CD8-positive, alpha-beta memory T cell (primary cell): ENCODE results near the gene ICAM2. TPM values are rescaled to one million over a fixed set of nuclear protein-coding genes. Genes with fewer than 3 reads are reported as not detected.

Source experiments
- CTCF ChIA-PET: fragments of 350-600 bp; sonication (Branson Sonifier 250); formaldehyde crosslinking; loops from one replicate; lab custom pipeline; 2021; ENCODE audit warnings: antibody characterized with exemption; lab: Charles Lee
- POLR2A ChIA-PET: fragments of 350-600 bp; sonication (Branson Sonifier 250); formaldehyde crosslinking; loops from one replicate; lab custom pipeline; 2021; ENCODE audit warnings: antibody characterized with exemption; lab: Charles Lee
- DNase-seq, 5 donors: peaks; one replicate each; pipeline versions ENCODE4 v3.0.0 to v3.0.0-alpha.2; 2020 to 2022; ENCODE audit warnings: mixed read lengths in 1 of 5
- H3K27ac ChIP-seq: one replicate; pipeline ENCODE4 v1.7.0; 2013; ENCODE audit warnings: low read depth, mild to moderate bottlenecking, low read length, moderate library complexity
- H3K27me3 ChIP-seq: 2 replicates; pipeline ENCODE4 v1.7.0; 2013; ENCODE audit warnings: low read length, mild to moderate bottlenecking; ENCODE audit not compliant: insufficient read depth, poor library complexity, severe bottlenecking
- H3K36me3 ChIP-seq: 2 replicates; pipeline ENCODE4 v1.7.0; 2013; ENCODE audit warnings: mild to moderate bottlenecking, low read length, moderate library complexity; ENCODE audit not compliant: insufficient read depth
- H3K4me1 ChIP-seq: 2 replicates; pipeline ENCODE4 v1.7.0; 2013; ENCODE audit warnings: mild to moderate bottlenecking, low read length, moderate library complexity; ENCODE audit not compliant: insufficient read depth
- H3K4me3 ChIP-seq: 2 replicates; pipeline ENCODE4 v1.7.0; 2013; ENCODE audit warnings: mild to moderate bottlenecking, low read length
- H3K9me3 ChIP-seq: 2 replicates; pipeline ENCODE4 v1.7.0; 2013; ENCODE audit warnings: mild to moderate bottlenecking, low read length
- H3K27ac Mint-ChIP-seq, 8 donors: one replicate each; pipeline ENCODE4 v1.8.0; 2020 to 2021; ENCODE audit warnings: mixed read lengths in 8 of 8, mild to moderate bottlenecking in 6 of 8, inconsistent platforms in 3 of 8, moderate library complexity in 3 of 8
- H3K27me3 Mint-ChIP-seq, 2 donors: one replicate each; pipeline ENCODE4 v1.8.0; 2020 to 2021; ENCODE audit warnings: mixed read lengths in 2 of 2, mild to moderate bottlenecking in 1 of 2, moderate library complexity in 1 of 2
- H3K36me3 Mint-ChIP-seq, 3 donors: one replicate each; pipeline ENCODE4 v1.8.0; 2020 to 2021; ENCODE audit warnings: mixed read lengths in 3 of 3, inconsistent platforms in 1 of 3, mild to moderate bottlenecking in 1 of 3
- H3K4me1 Mint-ChIP-seq, 3 donors: one replicate each; pipeline ENCODE4 v1.8.0; 2020 to 2021; ENCODE audit warnings: mixed read lengths in 3 of 3, inconsistent platforms in 1 of 3, mild to moderate bottlenecking in 1 of 3
- H3K4me3 Mint-ChIP-seq, 7 donors: one replicate each; pipeline ENCODE4 v1.8.0; 2020 to 2021; ENCODE audit warnings: mixed read lengths in 7 of 7, mild to moderate bottlenecking in 6 of 7, moderate library complexity in 4 of 7, inconsistent platforms in 2 of 7
- H3K9me3 Mint-ChIP-seq, 5 donors: one replicate each; pipeline ENCODE4 v1.8.0; 2020 to 2022; ENCODE audit warnings: mixed read lengths in 5 of 5, mild to moderate bottlenecking in 3 of 5, moderate library complexity in 2 of 5, inconsistent platforms in 1 of 5
- polyA plus RNA-seq: library from polyadenylated mRNA; unstranded; fragments of 300-500 nt; fragmentation: Illumina TruSeq; gene quantifications from one replicate; pipeline ENCODE4 v1.2.3, GENCODE V29; 2021
- total RNA-seq, 2 experiments: library from RNA; stranded (reverse); gene quantifications; one replicate each; pipeline ENCODE4 v1.2.3, GENCODE V29; 2021

Gene ICAM2
- 10 to 100 TPM; 77.4 to 80.7 TPM for total RNA-seq
- 301 TPM for polyA plus RNA-seq

DNA sequence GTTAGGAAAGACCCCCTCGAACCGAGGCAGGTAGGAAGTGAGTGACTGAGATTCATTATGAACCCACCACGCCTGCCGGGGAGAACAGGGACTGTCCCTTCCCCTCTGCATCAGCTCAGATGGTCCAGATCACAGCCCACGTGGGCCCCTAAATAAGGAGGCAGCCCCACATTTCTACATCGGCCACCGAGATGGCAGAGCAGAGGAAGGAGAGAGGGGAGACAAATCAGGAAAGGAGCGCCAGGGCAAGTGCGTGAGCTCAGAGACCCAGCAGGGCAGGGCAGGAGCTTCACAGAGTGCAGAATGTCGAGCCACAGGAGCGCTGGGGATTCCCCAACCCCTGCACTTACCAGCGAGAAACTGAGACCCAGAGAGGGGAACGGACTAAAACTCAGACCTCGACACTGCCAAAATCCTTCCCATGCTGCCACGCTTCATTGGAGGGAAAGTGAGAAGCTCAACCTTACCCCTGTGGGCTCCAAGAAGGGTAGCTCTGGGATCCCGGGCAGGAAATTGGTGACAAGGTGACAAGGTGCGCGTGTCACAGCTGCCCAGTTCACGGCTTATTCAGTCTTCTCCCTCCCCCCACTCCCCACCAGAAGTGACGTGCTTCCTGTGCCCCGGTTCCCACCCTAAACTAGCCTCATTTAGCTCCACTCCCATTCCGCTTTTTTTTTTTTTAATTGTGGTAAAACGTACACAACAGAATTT lies at the start of gene ICAM2:
TSS of gene ICAM2 (minus strand) at position 578 of the 711 bp plus-strand sequence. CDS start 13,942 bp downstream, outside the sequence.
- H3K4me1 ChIP-seq: peaks cover 82% of the 10 kb centered on the region
- H3K4me1 Mint-ChIP-seq: peaks cover 68 to 90% (median 72%) of the 10 kb centered on the region in 3 donors
- peaks cover 0 to 5% of the 10 kb centered on the region in 2 donors for H3K27me3 Mint-ChIP-seq
- peak within 1 kb of the TSS; percentile 99 to 100 (median 100) for H3K27ac Mint-ChIP-seq
- H3K36me3 ChIP-seq: no peaks in the 10 kb centered on the region
- H3K27me3 ChIP-seq: no peaks in the 10 kb centered on the region
- H3K9me3 ChIP-seq: no peaks in the 10 kb centered on the region
- H3K4me3 Mint-ChIP-seq: peak within 1 kb of the TSS; percentile 96 to 100 (median 98)
- peak within 1 kb of the TSS; percentile 90 for H3K27ac ChIP-seq
- peak within 1 kb of the TSS; percentile 83 for H3K4me3 ChIP-seq
- H3K36me3 Mint-ChIP-seq: peaks cover 0 to 11% (median 6%) of the 10 kb centered on the region in 3 donors
- peaks cover 0 to 2% (median 2%) of the 10 kb centered on the region in 5 donors for H3K9me3 Mint-ChIP-seq
- peak; percentile 90 to 98 (median 96) for DNase-seq
- CTCF ChIA-PET: interaction anchor here (0.6 to 15.0 kb wide), 27 partner anchors 10 to 485 kb away, joined by 3 to 246 read pairs (median 4); partner anchors contain the start of genes CD79B, DDX5, ERN1 and GH1
- POLR2A ChIA-PET: interaction anchor here (0.6 to 2.6 kb wide), 22 partner anchors 9 to 957 kb away, joined by 3 to 67 read pairs (median 4); partner anchors contain the start of genes CCDC47, DDX42, ERN1 and PRR29

DNA sequence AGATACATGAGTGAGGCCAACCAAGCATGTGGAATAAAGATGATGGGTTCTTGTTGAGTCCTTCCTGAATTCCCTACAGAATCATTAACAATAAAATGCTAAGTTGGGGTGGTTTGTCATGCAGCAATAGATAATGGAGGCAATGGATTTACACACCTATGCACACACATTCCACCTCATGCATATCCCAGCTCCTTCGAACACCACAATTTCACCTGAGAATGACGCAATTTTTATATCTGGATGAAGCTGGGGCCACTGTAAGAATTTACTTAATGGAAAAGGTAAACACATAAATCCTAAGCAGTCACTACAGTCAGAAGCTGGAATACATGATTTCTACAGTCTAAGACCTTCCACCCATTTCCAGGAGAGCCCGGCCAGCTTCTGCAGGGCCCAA lies 49.8 kb upstream of the ICAM2 start:
- Mint-ChIP-seq H3K4me1 (peaks cover 0 to 34% (median 31%) of the 10 kb centered on the region in 3 donors), H3K4me3 (no peak overlapping the region), H3K9me3 (peaks cover 6 to 24% (median 20%) of the 10 kb centered on the region in 5 donors), H3K27ac (peak overlapping the region in 5 of 8 donors; percentile 42 to 97 (median 65)), H3K36me3 (peaks cover 58 to 88% (median 70%) of the 10 kb centered on the region in 3 donors), H3K27me3 (no peaks in the 10 kb centered on the region)
- H3K27ac ChIP-seq: no peak overlapping the region
- H3K36me3 ChIP-seq: peaks cover 54% of the 10 kb centered on the region
- DNase-seq: no peak
- peaks cover 14% of the 10 kb centered on the region for H3K9me3 ChIP-seq
- no peak overlapping the region for H3K4me3 ChIP-seq
- H3K4me1 ChIP-seq: peaks cover 30% of the 10 kb centered on the region
- H3K27me3 ChIP-seq: no peaks in the 10 kb centered on the region
- ChIA-PET POLR2A (no interaction called here), CTCF (no interaction called here)

GRCh38 chr17:64069143-64069542 lies 48.7 kb upstream of the ICAM2 start:
- Histone ChIP-seq H3K4me3 (no peak overlapping the region), H3K36me3 (peaks cover 52% of the 10 kb centered on the region), H3K4me1 (peaks cover 40% of the 10 kb centered on the region), H3K27me3 (no peaks in the 10 kb centered on the region), H3K9me3 (peaks cover 14% of the 10 kb centered on the region), H3K27ac (no peak overlapping the region)
- CTCF ChIA-PET: interaction anchor here (1.2 kb wide), 1 partner anchor 44 kb away, joined by 4 read pairs; no protein-coding TSS in a partner anchor
- H3K27ac Mint-ChIP-seq: peak overlapping the region in 6 of 8 donors; percentile 12 to 98 (median 82)
- H3K36me3 Mint-ChIP-seq: peaks cover 58 to 88% (median 77%) of the 10 kb centered on the region in 3 donors
- peaks cover 6 to 24% (median 20%) of the 10 kb centered on the region in 5 donors for H3K9me3 Mint-ChIP-seq
- POLR2A ChIA-PET: no interaction called here
- no peak overlapping the region for H3K4me3 Mint-ChIP-seq
- DNase-seq: no peak
- H3K4me1 Mint-ChIP-seq: peaks cover 6 to 45% (median 42%) of the 10 kb centered on the region in 3 donors
- peaks cover 0 to 1% of the 10 kb centered on the region in 2 donors for H3K27me3 Mint-ChIP-seq

GRCh38 chr17:64067657-64068056 lies 47.2 kb upstream of the ICAM2 start:
- no peaks in the 10 kb centered on the region for H3K27me3 ChIP-seq
- H3K27ac Mint-ChIP-seq: peak overlapping the region in 7 of 8 donors; percentile 88 to 98 (median 98)
- ChIA-PET CTCF (interaction anchor here (1.5 kb wide), 1 partner anchor 66 kb away, joined by 4 read pairs; no protein-coding TSS in a partner anchor), POLR2A (no interaction called here)
- no peak overlapping the region for H3K4me3 ChIP-seq
- H3K27ac ChIP-seq: no peak overlapping the region
- peaks cover 6 to 24% (median 20%) of the 10 kb centered on the region in 5 donors for H3K9me3 Mint-ChIP-seq
- H3K36me3 Mint-ChIP-seq: peaks cover 61 to 93% (median 80%) of the 10 kb centered on the region in 3 donors
- H3K36me3 ChIP-seq: peaks cover 54% of the 10 kb centered on the region
- peaks cover 19 to 57% (median 57%) of the 10 kb centered on the region in 3 donors for H3K4me1 Mint-ChIP-seq
- peak overlapping the region in 5 of 7 donors; percentile 78 to 95 (median 93) for H3K4me3 Mint-ChIP-seq
- peaks cover 14% of the 10 kb centered on the region for H3K9me3 ChIP-seq
- no peak for DNase-seq
- H3K27me3 Mint-ChIP-seq: peaks cover 0 to 1% of the 10 kb centered on the region in 2 donors
- peaks cover 55% of the 10 kb centered on the region for H3K4me1 ChIP-seq

DNA sequence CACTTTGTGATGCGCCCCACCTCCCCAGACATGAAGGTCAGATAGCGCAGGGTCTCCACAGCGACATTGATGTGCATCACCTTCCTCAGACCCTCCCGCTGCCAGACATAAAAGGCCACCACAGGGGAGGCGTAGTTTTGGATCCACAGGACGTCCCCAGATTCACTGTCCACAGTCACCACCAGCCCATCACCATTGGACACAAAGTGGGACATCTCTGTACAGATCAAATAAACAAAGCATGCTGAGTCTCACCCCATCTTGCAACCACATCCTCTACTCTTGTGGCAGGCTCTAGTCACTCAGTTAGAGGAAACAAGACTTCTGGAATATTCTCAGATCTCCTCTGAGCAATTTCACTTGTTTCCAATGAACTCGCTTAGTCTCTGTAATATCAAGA lies 46.3 kb upstream of the ICAM2 start:
- H3K36me3 ChIP-seq: peaks cover 51% of the 10 kb centered on the region
- peaks cover 28 to 66% (median 66%) of the 10 kb centered on the region in 3 donors for H3K4me1 Mint-ChIP-seq
- peak overlapping the region in 6 of 7 donors; percentile 86 to 95 (median 93) for H3K4me3 Mint-ChIP-seq
- H3K4me3 ChIP-seq: peak overlapping the region; percentile 33
- H3K27ac ChIP-seq: peak overlapping the region; percentile 35
- H3K36me3 Mint-ChIP-seq: peaks cover 60 to 90% (median 76%) of the 10 kb centered on the region in 3 donors
- CTCF ChIA-PET: interaction anchor here (1.5 kb wide), 1 partner anchor 67 kb away, joined by 4 read pairs; no protein-coding TSS in a partner anchor
- POLR2A ChIA-PET: interaction anchor here (1.1 kb wide), 1 partner anchor 63 kb away, joined by 4 read pairs; the partner anchor contains the start of gene ERN1
- peaks cover 0 to 1% of the 10 kb centered on the region in 2 donors for H3K27me3 Mint-ChIP-seq
- peaks cover 14% of the 10 kb centered on the region for H3K9me3 ChIP-seq
- peaks cover 6 to 24% (median 20%) of the 10 kb centered on the region in 5 donors for H3K9me3 Mint-ChIP-seq
- DNase-seq: peak in 4 of 5 donors; percentile 44 to 79 (median 56)
- H3K27ac Mint-ChIP-seq: peak overlapping the region in 7 of 8 donors; percentile 88 to 98 (median 98)
- no peaks in the 10 kb centered on the region for H3K27me3 ChIP-seq
- H3K4me1 ChIP-seq: peaks cover 64% of the 10 kb centered on the region

- H3K4me3 ChIP-seq: no peak overlapping the region
- POLR2A ChIA-PET: interaction anchor here (1.3 kb wide), 1 partner anchor 64 kb away, joined by 4 read pairs; the partner anchor contains the start of gene ERN1
- peaks cover 45% of the 10 kb centered on the region for H3K36me3 ChIP-seq
- H3K36me3 Mint-ChIP-seq: peaks cover 53 to 90% (median 72%) of the 10 kb centered on the region in 3 donors
- H3K27ac Mint-ChIP-seq: peak overlapping the region in 7 of 8 donors; percentile 21 to 98 (median 97)
- no peak for DNase-seq
- H3K4me1 ChIP-seq: peaks cover 79% of the 10 kb centered on the region
- H3K4me3 Mint-ChIP-seq: peak overlapping the region in 6 of 7 donors; percentile 86 to 95 (median 93)
- peaks cover 43 to 81% (median 80%) of the 10 kb centered on the region in 3 donors for H3K4me1 Mint-ChIP-seq
- CTCF ChIA-PET: interaction anchor here (0.9 to 2.0 kb wide), 2 partner anchors 11 to 80 kb away, joined by 3 to 5 read pairs; no protein-coding TSS in a partner anchor
- no peaks in the 10 kb centered on the region for H3K27me3 ChIP-seq
- H3K27ac ChIP-seq: no peak overlapping the region
- H3K9me3 Mint-ChIP-seq: peaks cover 6 to 18% (median 18%) of the 10 kb centered on the region in 5 donors
- H3K9me3 ChIP-seq: peaks cover 14% of the 10 kb centered on the region
- peaks cover 0 to 1% of the 10 kb centered on the region in 2 donors for H3K27me3 Mint-ChIP-seq
Observed at GRCh38 chr17:64065161-64065560, 44.7 kb upstream of the ICAM2 start.

DNA sequence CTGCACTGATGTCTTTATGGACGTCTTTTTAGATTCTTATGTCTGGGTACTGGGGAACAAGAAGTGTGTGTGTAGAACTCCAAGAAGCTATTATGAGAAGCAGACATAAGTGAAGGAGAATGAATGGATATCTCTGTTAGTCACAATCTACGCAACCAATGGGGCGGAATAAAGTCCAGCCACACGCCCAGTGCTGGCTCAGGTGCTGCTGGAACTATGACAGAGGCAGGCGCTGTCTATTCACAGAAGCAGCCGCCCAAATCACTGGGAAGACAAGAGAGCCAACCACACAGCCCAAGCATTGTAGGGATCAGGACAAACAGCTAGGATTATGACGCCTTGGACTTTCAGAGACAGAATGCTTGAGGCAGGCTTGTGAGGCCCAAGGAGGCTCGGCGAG lies 43.9 kb upstream of the ICAM2 start:
- DNase-seq: no peak
- H3K27me3 Mint-ChIP-seq: peaks cover 0 to 1% of the 10 kb centered on the region in 2 donors
- H3K4me1 ChIP-seq: peaks cover 84% of the 10 kb centered on the region
- H3K27ac Mint-ChIP-seq: peak overlapping the region; percentile 3 to 98 (median 94)
- peaks cover 6 to 10% (median 10%) of the 10 kb centered on the region in 5 donors for H3K9me3 Mint-ChIP-seq
- peaks cover 50 to 89% (median 88%) of the 10 kb centered on the region in 3 donors for H3K4me1 Mint-ChIP-seq
- peak overlapping the region in 6 of 7 donors; percentile 86 to 95 (median 93) for H3K4me3 Mint-ChIP-seq
- H3K27me3 ChIP-seq: no peaks in the 10 kb centered on the region
- H3K36me3 Mint-ChIP-seq: peaks cover 52 to 90% (median 67%) of the 10 kb centered on the region in 3 donors
- H3K36me3 ChIP-seq: peaks cover 40% of the 10 kb centered on the region
- POLR2A ChIA-PET: interaction anchor here (1.1 to 1.5 kb wide), 3 partner anchors 65 to 81 kb away, joined by 4 to 7 read pairs (median 4); partner anchors contain the start of gene ERN1
- peaks cover 6% of the 10 kb centered on the region for H3K9me3 ChIP-seq
- H3K27ac ChIP-seq: no peak overlapping the region
- CTCF ChIA-PET: interaction anchor here (0.8 to 3.4 kb wide), 13 partner anchors 9 to 145 kb away, joined by 3 to 21 read pairs (median 3); partner anchors contain the start of gene ERN1
- no peak overlapping the region for H3K4me3 ChIP-seq
